Neural progenitor cell (in vitro differentiated cells): ENCODE results near the gene CINP. TPM values are rescaled to one million over a fixed set of nuclear protein-coding genes. Genes with fewer than 3 reads are reported as not detected.
A peak's percentile ranks its signal among the peaks of the same experiment; 100 is the strongest.

Source experiments
- DNase-seq: peaks from one replicate; pipeline ENCODE4 v3.0.0-alpha.2; 2016; ENCODE audit warnings: low spot score
- H2AFZ ChIP-seq: fragments of 200-600 bp; sonication (generic); replicated peaks from 2 replicates; pipeline ENCODE4 v1.6.1; 2016; ENCODE audit warnings: antibody characterized with exemption
- H3F3A ChIP-seq: fragments of 200-600 bp; sonication (generic); 2 replicates; pipeline ENCODE4 v1.6.1; 2016; ENCODE audit warnings: antibody characterized with exemption, low read depth
- H3K27ac ChIP-seq: fragments of 200-600 bp; sonication (generic); 2 replicates; pipeline ENCODE4 v1.5.1; 2016; ENCODE audit warnings: mild to moderate bottlenecking
- H3K27me3 ChIP-seq: fragments of 200-600 bp; sonication (generic); 2 replicates; pipeline ENCODE4 v1.6.1; 2016; ENCODE audit warnings: mild to moderate bottlenecking, moderate library complexity
- H3K36me3 ChIP-seq: fragments of 200-600 bp; sonication (generic); 2 replicates; pipeline ENCODE4 v1.5.1; 2016
- H3K4me1 ChIP-seq: fragments of 200-600 bp; sonication (generic); 2 replicates; pipeline ENCODE4 v1.6.1; 2016; ENCODE audit warnings: mixed run types
- H3K4me2 ChIP-seq: fragments of 200-600 bp; sonication (generic); 2 replicates; pipeline ENCODE4 v1.6.1; 2016
- H3K4me3 ChIP-seq: fragments of 200-600 bp; sonication (generic); 2 replicates; pipeline ENCODE4 v1.5.1; 2016
- H3K79me2 ChIP-seq: fragments of 200-600 bp; sonication (generic); 2 replicates; pipeline ENCODE4 v1.6.1; 2016; ENCODE audit warnings: low read depth
- H3K9ac ChIP-seq: fragments of 200-600 bp; sonication (generic); 2 replicates; pipeline ENCODE4 v1.6.1; 2016
- H3K9me3 ChIP-seq: fragments of 200-600 bp; sonication (generic); 2 replicates; pipeline ENCODE4 v1.5.1; 2016; ENCODE audit warnings: low read depth
- H4K20me1 ChIP-seq: fragments of 200-600 bp; sonication (generic); 2 replicates; pipeline ENCODE4 v1.6.1; 2016; ENCODE audit warnings: low read depth
- H3K27ac Mint-ChIP-seq: 3 replicates; pipeline ENCODE4 v1.8.0; 2021; ENCODE audit warnings: mixed read lengths
- H3K27me3 Mint-ChIP-seq: 2 replicates; pipeline ENCODE4 v1.8.0; 2022; ENCODE audit warnings: low read depth, mild to moderate bottlenecking, inconsistent platforms, moderate library complexity, mixed read lengths; ENCODE audit not compliant: insufficient read depth
- H3K36me3 Mint-ChIP-seq: 3 replicates; pipeline ENCODE4 v1.8.0; 2021; ENCODE audit warnings: mixed read lengths
- H3K4me1 Mint-ChIP-seq: 3 replicates; pipeline ENCODE4 v1.8.0; 2021; ENCODE audit warnings: mixed read lengths
- H3K4me3 Mint-ChIP-seq: 3 replicates; pipeline ENCODE4 v1.8.0; 2021; ENCODE audit warnings: mild to moderate bottlenecking, moderate library complexity, mixed read lengths
- H3K9me3 Mint-ChIP-seq: 3 replicates; pipeline ENCODE4 v1.8.0; 2020; ENCODE audit warnings: mixed read lengths
- CTCF ChIP-seq: fragments of 200-600 bp; sonication (generic); IDR thresholded peaks from 2 replicates; pipeline ENCODE4 v1.5.1; 2017; ENCODE audit warnings: antibody characterized with exemption, mild to moderate bottlenecking
- EZH2 ChIP-seq: fragments of 200-600 bp; sonication (generic); IDR thresholded peaks from 2 replicates; pipeline ENCODE4 v1.6.1; 2017; ENCODE audit warnings: antibody characterized with exemption, mild to moderate bottlenecking, moderate library complexity
- EZH2phosphoT487 ChIP-seq: fragments of 200-600 bp; sonication (generic); IDR thresholded peaks from 2 replicates; pipeline ENCODE4 v1.6.1; 2017; ENCODE audit warnings: antibody characterized with exemption
- total RNA-seq: library from RNA; depleted of rRNA; stranded (reverse); fragments of >200 nt; gene quantifications from 2 replicates; pipeline ENCODE4 v1.2.3, GENCODE V29; 2015; ENCODE audit warnings: low replicate concordance

CINP gene
- total RNA-seq, 1 donor from 2014 or later: 53.5 TPM

- H3K27me3 ChIP-seq: no peaks in the 10 kb centered on the region
- H3K4me3 Mint-ChIP-seq: no peak overlapping the region
- H3K27me3 Mint-ChIP-seq: no peaks in the 10 kb centered on the region
- H3K4me1 ChIP-seq: no peaks in the 10 kb centered on the region
- no peaks in the 10 kb centered on the region for H3K36me3 ChIP-seq
- H3K9me3 Mint-ChIP-seq: peaks cover 40% of the 10 kb centered on the region
- no peak overlapping the region for H3K4me3 ChIP-seq
- H3K9me3 ChIP-seq: peaks cover 5% of the 10 kb centered on the region
- no peak overlapping the region for H3K9ac ChIP-seq
- no peak overlapping the region for H3K4me2 ChIP-seq
- H2AFZ ChIP-seq: no peak overlapping the region
- H3K36me3 Mint-ChIP-seq: peaks cover 41% of the 10 kb centered on the region
- H3K27ac ChIP-seq: no peak overlapping the region
- no peaks in the 10 kb centered on the region for H3F3A ChIP-seq
- H3K4me1 Mint-ChIP-seq: no peaks in the 10 kb centered on the region
- TF ChIP-seq EZH2phosphoT487 (no peak), CTCF (no peak), EZH2 (no peak)
- H3K27ac Mint-ChIP-seq: no peak overlapping the region
- no peaks in the 10 kb centered on the region for H3K79me2 ChIP-seq
- DNase-seq: no peak
- no peaks in the 10 kb centered on the region for H4K20me1 ChIP-seq
Measured at GRCh38 chr14:102403028-102403427, 40.3 kb upstream of the CINP start.

- Histone ChIP-seq H3K4me1 (peaks cover 5% of the 10 kb centered on the region), H3K9ac (no peak overlapping the region), H3K4me2 (no peak overlapping the region), H3K9me3 (no peaks in the 10 kb centered on the region), H3K4me3 (no peak overlapping the region), H3K79me2 (no peaks in the 10 kb centered on the region), H3K27ac (peak overlapping the region; percentile 53), H3K36me3 (no peaks in the 10 kb centered on the region), H3K27me3 (no peaks in the 10 kb centered on the region), H3F3A (peaks cover 2% of the 10 kb centered on the region), H4K20me1 (no peaks in the 10 kb centered on the region), H2AFZ (no peak overlapping the region)
- Mint-ChIP-seq H3K9me3 (peaks cover 36% of the 10 kb centered on the region), H3K27me3 (no peaks in the 10 kb centered on the region), H3K36me3 (peaks cover 43% of the 10 kb centered on the region), H3K27ac (no peak overlapping the region), H3K4me3 (no peak overlapping the region), H3K4me1 (peaks cover 3% of the 10 kb centered on the region)
- DNase-seq: no peak
- TF ChIP-seq EZH2phosphoT487: no peak
- TF ChIP-seq EZH2: no peak
- no peak for TF ChIP-seq CTCF
Measured at GRCh38 chr14:102396521-102396920, 33.8 kb upstream of the CINP start.

- TF ChIP-seq EZH2phosphoT487 (no peak), EZH2 (no peak), CTCF (no peak)
- Histone ChIP-seq H3F3A (peaks cover 2% of the 10 kb centered on the region), H4K20me1 (no peaks in the 10 kb centered on the region), H3K36me3 (no peaks in the 10 kb centered on the region), H3K9ac (no peak overlapping the region), H3K27me3 (no peaks in the 10 kb centered on the region), H3K79me2 (no peaks in the 10 kb centered on the region), H3K4me2 (no peak overlapping the region), H3K9me3 (no peaks in the 10 kb centered on the region), H2AFZ (no peak overlapping the region), H3K4me3 (no peak overlapping the region), H3K27ac (no peak overlapping the region), H3K4me1 (peaks cover 11% of the 10 kb centered on the region)
- H3K36me3 Mint-ChIP-seq: peaks cover 40% of the 10 kb centered on the region
- H3K27me3 Mint-ChIP-seq: no peaks in the 10 kb centered on the region
- H3K4me1 Mint-ChIP-seq: peaks cover 9% of the 10 kb centered on the region
- peaks cover 28% of the 10 kb centered on the region for H3K9me3 Mint-ChIP-seq
- no peak for DNase-seq
- peak overlapping the region; percentile 10 for H3K27ac Mint-ChIP-seq
- H3K4me3 Mint-ChIP-seq: no peak overlapping the region
Measured at GRCh38 chr14:102394717-102395375, 32.2 kb upstream of the CINP start.
